GM23338 (cell line): ENCODE data around the gene ARAP1. TPM values are rescaled to one million over a fixed set of nuclear protein-coding genes. Genes with fewer than 3 reads are reported as not detected.
A peak's percentile ranks its signal among the peaks of the same experiment; 100 is the strongest.

Source experiments
- ATAC-seq: fragments of 200-7000 bp; cut with Tn5 transposase; 3 replicates; pipeline ENCODE4 v1.9.1; 2020
- DNase-seq: peaks from one replicate; pipeline ENCODE4 v3.0.0-alpha.2; 2015; ENCODE audit warnings: low spot score
- H2AFZ ChIP-seq: fragments of 200-600 bp; sonication (generic); 2 replicates; pipeline ENCODE4 v1.8.0; 2016; ENCODE audit warnings: antibody characterized with exemption, mild to moderate bottlenecking, moderate library complexity
- H3F3A ChIP-seq: fragments of 200-600 bp; sonication (generic); replicated peaks from 2 replicates; pipeline ENCODE4 v1.8.0; 2017; ENCODE audit warnings: antibody characterized with exemption, mixed run types, low read depth
- H3K27ac ChIP-seq: fragments of 200-600 bp; sonication (generic); 2 replicates; pipeline ENCODE4 v1.6.1; 2016; ENCODE audit warnings: low read depth
- H3K27me3 ChIP-seq: fragments of 200-600 bp; sonication (generic); 2 replicates; pipeline ENCODE4 v1.8.0; 2016; ENCODE audit warnings: mild to moderate bottlenecking, mixed run types, moderate library complexity; ENCODE audit not compliant: insufficient read depth
- H3K36me3 ChIP-seq: fragments of 200-600 bp; sonication (generic); 2 replicates; pipeline ENCODE4 v1.8.0; 2016; ENCODE audit warnings: mild to moderate bottlenecking; ENCODE audit not compliant: insufficient read depth
- H3K4me1 ChIP-seq: fragments of 200-600 bp; sonication (generic); 2 replicates; pipeline ENCODE4 v1.8.0; 2016; ENCODE audit warnings: mild to moderate bottlenecking, moderate library complexity; ENCODE audit not compliant: insufficient read depth
- H3K4me2 ChIP-seq: fragments of 200-600 bp; sonication (generic); 2 replicates; pipeline ENCODE4 v1.7.1; 2017; ENCODE audit warnings: mixed run types
- H3K4me3 ChIP-seq: fragments of 200-600 bp; sonication (generic); 2 replicates; pipeline ENCODE4 v1.6.1; 2016; ENCODE audit warnings: mixed run types
- H3K79me2 ChIP-seq: fragments of 200-600 bp; sonication (generic); replicated peaks from 2 replicates; pipeline ENCODE4 v1.8.0; 2017; ENCODE audit warnings: mild to moderate bottlenecking; ENCODE audit not compliant: insufficient read depth
- H3K9me2 ChIP-seq: fragments of 200-600 bp; sonication (generic); 2 replicates; pipeline ENCODE4 v1.8.0; 2017; ENCODE audit not compliant: insufficient read depth
- H4K20me1 ChIP-seq: fragments of 200-600 bp; sonication (generic); replicated peaks from 2 replicates; pipeline ENCODE4 v1.8.0; 2017; ENCODE audit warnings: mild to moderate bottlenecking; ENCODE audit not compliant: insufficient read depth
- H3K27ac Mint-ChIP-seq: 2 replicates; pipeline ENCODE4 v1.8.0; 2020; ENCODE audit warnings: inconsistent platforms, mild to moderate bottlenecking, moderate library complexity, mixed read lengths
- H3K27me3 Mint-ChIP-seq: 3 replicates; pipeline ENCODE4 v1.8.0; 2022; ENCODE audit warnings: low read depth, mild to moderate bottlenecking, moderate library complexity, mixed read lengths, inconsistent platforms; ENCODE audit not compliant: insufficient read depth, poor library complexity
- H3K36me3 Mint-ChIP-seq: 3 replicates; pipeline ENCODE4 v1.8.0; 2021; ENCODE audit warnings: low read depth, mild to moderate bottlenecking, inconsistent platforms, moderate library complexity, mixed read lengths
- H3K4me1 Mint-ChIP-seq: 3 replicates; pipeline ENCODE4 v1.8.0; 2020; ENCODE audit warnings: mild to moderate bottlenecking, inconsistent platforms, mixed read lengths
- H3K4me3 Mint-ChIP-seq: 3 replicates; pipeline ENCODE4 v1.8.0; 2021; ENCODE audit warnings: moderate library complexity, mild to moderate bottlenecking, inconsistent platforms, mixed read lengths
- H3K9me3 Mint-ChIP-seq: 3 replicates; pipeline ENCODE4 v1.8.0; 2020; ENCODE audit warnings: moderate library complexity, mild to moderate bottlenecking, inconsistent platforms, mixed read lengths
- CREB1 ChIP-seq: fragments of 250-450 bp; sonication (Bioruptor Pico); IDR thresholded peaks from 2 replicates; pipeline ENCODE4 v1.5.0; 2020; ENCODE audit warnings: low read depth, mild to moderate bottlenecking, moderate library complexity
- EZH2 ChIP-seq: fragments of 200-600 bp; sonication (generic); IDR thresholded peaks from one replicate; pipeline ENCODE4 v1.8.0; 2017; ENCODE audit warnings: antibody characterized with exemption, mild to moderate bottlenecking, low read depth; ENCODE audit not compliant: unreplicated experiment
- EZH2phosphoT487 ChIP-seq: fragments of 200-600 bp; sonication (generic); IDR thresholded peaks from one replicate; pipeline ENCODE4 v1.8.1; 2018; ENCODE audit warnings: antibody characterized with exemption; ENCODE audit not compliant: unreplicated experiment
- JUNB ChIP-seq: IDR thresholded peaks from one replicate; pipeline ENCODE4 v1.6.1; 2016; ENCODE audit warnings: antibody characterized with exemption; ENCODE audit not compliant: unreplicated experiment
- NANOG ChIP-seq: IDR thresholded peaks from 2 replicates; pipeline ENCODE4 v1.6.1; 2016; ENCODE audit warnings: antibody characterized with exemption, borderline replicate concordance
- POLR2AphosphoS5 ChIP-seq: IDR thresholded peaks from 2 replicates; pipeline ENCODE4 v1.6.1; 2016; ENCODE audit warnings: antibody characterized with exemption, low read depth
- STAT1 ChIP-seq: IDR thresholded peaks from one replicate; pipeline ENCODE4 v1.6.1; 2016; ENCODE audit warnings: antibody characterized with exemption; ENCODE audit not compliant: unreplicated experiment
- ZNF114 ChIP-seq: fragments of 250-450 bp; sonication (Bioruptor Pico); IDR thresholded peaks from 2 replicates; pipeline ENCODE4 v1.5.0; 2020; ENCODE audit warnings: mild to moderate bottlenecking, moderate library complexity
- ZNF331 ChIP-seq: fragments of 250-450 bp; sonication (Bioruptor Pico); IDR thresholded peaks from 2 replicates; pipeline ENCODE4 v1.5.0; 2020; ENCODE audit warnings: low read depth, mild to moderate bottlenecking, moderate library complexity
- polyA plus RNA-seq: library from polyadenylated mRNA; unstranded; fragments of >200 nt; fragmentation: Nextera tagmentation; extraction: Ambion mirVana; gene quantifications from 2 replicates; pipeline ENCODE4 v1.2.1, GENCODE V29; 2016
- total RNA-seq: library from RNA; depleted of rRNA; stranded (reverse); fragments of >200 nt; shearing (Covaris generic); gene quantifications from 2 replicates; pipeline ENCODE4 v1.2.3, GENCODE V29; 2014
- TF ChIP-seq, protein P1 (sequence below), 2 experiments: fragments of 200-600 bp in 1 of 2; sonication (generic) in 1 of 2; conservative IDR thresholded peaks; 2 replicates each; pipeline versions ENCODE4 v1.5.1 to v1.6.1; 2016 to 2017; ENCODE audit warnings: antibody characterized with exemption in 2 of 2, low read depth in 2 of 2, mild to moderate bottlenecking in 2 of 2, moderate library complexity in 1 of 2
- TF ChIP-seq, protein P2 (sequence below): IDR thresholded peaks from one replicate; pipeline ENCODE4 v1.6.1; 2018; ENCODE audit warnings: antibody characterized with exemption; ENCODE audit not compliant: unreplicated experiment
- TF ChIP-seq, protein P3 (sequence below): fragments of 250-450 bp; sonication (Bioruptor Pico); IDR thresholded peaks from 2 replicates; pipeline ENCODE4 v1.5.0; 2020; ENCODE audit warnings: mild to moderate bottlenecking, moderate library complexity
- TF ChIP-seq, protein P4 (sequence below): IDR thresholded peaks from 2 replicates; pipeline ENCODE4 v1.6.1; 2016; ENCODE audit warnings: antibody characterized with exemption

Gene ARAP1
- total and polyA plus RNA-seq, 2 experiments from 2014 or later: 24.5 to 116 TPM

DNA sequence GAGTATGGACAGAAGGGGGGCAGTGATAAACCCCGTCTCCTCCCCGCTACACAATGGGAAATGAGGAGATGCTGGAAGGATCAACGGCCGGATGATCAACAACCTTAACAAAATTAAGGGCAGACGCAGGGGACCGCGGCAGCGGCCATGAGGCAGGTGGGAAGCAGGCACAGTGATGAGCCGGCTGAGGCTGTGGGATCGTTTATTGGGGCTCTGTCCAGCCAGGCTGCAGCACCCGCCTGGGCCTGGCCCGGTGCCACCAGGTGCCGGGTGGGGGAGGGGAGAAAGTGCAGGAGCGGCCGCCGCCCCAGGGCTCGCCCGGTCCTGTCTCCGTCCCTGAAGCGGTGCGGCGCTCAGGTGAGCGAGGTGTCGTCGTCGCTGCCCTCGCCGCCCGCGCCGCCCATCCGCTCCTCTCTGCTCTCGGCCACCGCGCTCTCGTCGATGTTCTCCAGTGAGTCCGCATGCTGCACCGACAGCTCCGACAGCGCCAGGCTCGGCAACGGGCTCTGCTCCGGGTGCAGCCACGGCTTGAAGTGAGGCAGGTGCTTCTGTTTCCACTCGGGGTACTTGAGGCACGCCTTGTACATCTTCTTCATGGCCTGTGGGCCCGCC, 2.4 kb upstream of the ARAP1 start:
- Mint-ChIP-seq H3K27me3 (peaks cover 26% of the 10 kb centered on the region), H3K27ac (no peak overlapping the region), H3K4me3 (peak overlapping the region; percentile 16; the same call in 2 of the 3 replicates), H3K4me1 (peaks cover 33% of the 10 kb centered on the region), H3K9me3 (no peaks in the 10 kb centered on the region; the same call in 2 of the 3 replicates), H3K36me3 (peaks cover 3% of the 10 kb centered on the region; the same call in 2 of the 3 replicates)
- Histone ChIP-seq H3F3A (0 out of 2 replicates have a peak, but pooled peaks cover 3% of the 10 kb centered on the region), H3K9me2 (no peaks in the 10 kb centered on the region), H3K79me2 (peaks cover 23% of the 10 kb centered on the region), H3K36me3 (no peaks in the 10 kb centered on the region), H3K4me2 (peak overlapping the region; percentile 73), H3K27ac (no peak overlapping the region), H3K4me1 (peaks cover 30% of the 10 kb centered on the region), H3K4me3 (peak overlapping the region; percentile 45), H3K27me3 (peaks cover 19% of the 10 kb centered on the region), H2AFZ (peak overlapping the region; percentile 78; the same call in 1 of the 2 replicates), H4K20me1 (peaks cover 4% of the 10 kb centered on the region)
- ATAC-seq (peak; percentile 30), DNase-seq (peak; percentile 77)
- TF ChIP-seq ZNF331 (CRISPR knock-in tag) (no peak), STAT1 (no peak), POLR2AphosphoS5 (no peak), JUNB (no peak), EZH2phosphoT487 (no peak), EZH2 (no peak), CREB1 (CRISPR knock-in tag) (no peak), ZNF114 (no peak), NANOG (no peak)
- TF ChIP-seq, protein P1, sequence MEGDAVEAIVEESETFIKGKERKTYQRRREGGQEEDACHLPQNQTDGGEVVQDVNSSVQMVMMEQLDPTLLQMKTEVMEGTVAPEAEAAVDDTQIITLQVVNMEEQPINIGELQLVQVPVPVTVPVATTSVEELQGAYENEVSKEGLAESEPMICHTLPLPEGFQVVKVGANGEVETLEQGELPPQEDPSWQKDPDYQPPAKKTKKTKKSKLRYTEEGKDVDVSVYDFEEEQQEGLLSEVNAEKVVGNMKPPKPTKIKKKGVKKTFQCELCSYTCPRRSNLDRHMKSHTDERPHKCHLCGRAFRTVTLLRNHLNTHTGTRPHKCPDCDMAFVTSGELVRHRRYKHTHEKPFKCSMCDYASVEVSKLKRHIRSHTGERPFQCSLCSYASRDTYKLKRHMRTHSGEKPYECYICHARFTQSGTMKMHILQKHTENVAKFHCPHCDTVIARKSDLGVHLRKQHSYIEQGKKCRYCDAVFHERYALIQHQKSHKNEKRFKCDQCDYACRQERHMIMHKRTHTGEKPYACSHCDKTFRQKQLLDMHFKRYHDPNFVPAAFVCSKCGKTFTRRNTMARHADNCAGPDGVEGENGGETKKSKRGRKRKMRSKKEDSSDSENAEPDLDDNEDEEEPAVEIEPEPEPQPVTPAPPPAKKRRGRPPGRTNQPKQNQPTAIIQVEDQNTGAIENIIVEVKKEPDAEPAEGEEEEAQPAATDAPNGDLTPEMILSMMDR (conservative IDR thresholded peaks at IDR 0.05; ENCODE audit: low read depth in 2 of 2): no peak
- TF ChIP-seq, protein P2, sequence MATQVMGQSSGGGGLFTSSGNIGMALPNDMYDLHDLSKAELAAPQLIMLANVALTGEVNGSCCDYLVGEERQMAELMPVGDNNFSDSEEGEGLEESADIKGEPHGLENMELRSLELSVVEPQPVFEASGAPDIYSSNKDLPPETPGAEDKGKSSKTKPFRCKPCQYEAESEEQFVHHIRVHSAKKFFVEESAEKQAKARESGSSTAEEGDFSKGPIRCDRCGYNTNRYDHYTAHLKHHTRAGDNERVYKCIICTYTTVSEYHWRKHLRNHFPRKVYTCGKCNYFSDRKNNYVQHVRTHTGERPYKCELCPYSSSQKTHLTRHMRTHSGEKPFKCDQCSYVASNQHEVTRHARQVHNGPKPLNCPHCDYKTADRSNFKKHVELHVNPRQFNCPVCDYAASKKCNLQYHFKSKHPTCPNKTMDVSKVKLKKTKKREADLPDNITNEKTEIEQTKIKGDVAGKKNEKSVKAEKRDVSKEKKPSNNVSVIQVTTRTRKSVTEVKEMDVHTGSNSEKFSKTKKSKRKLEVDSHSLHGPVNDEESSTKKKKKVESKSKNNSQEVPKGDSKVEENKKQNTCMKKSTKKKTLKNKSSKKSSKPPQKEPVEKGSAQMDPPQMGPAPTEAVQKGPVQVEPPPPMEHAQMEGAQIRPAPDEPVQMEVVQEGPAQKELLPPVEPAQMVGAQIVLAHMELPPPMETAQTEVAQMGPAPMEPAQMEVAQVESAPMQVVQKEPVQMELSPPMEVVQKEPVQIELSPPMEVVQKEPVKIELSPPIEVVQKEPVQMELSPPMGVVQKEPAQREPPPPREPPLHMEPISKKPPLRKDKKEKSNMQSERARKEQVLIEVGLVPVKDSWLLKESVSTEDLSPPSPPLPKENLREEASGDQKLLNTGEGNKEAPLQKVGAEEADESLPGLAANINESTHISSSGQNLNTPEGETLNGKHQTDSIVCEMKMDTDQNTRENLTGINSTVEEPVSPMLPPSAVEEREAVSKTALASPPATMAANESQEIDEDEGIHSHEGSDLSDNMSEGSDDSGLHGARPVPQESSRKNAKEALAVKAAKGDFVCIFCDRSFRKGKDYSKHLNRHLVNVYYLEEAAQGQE: no peak
- TF ChIP-seq, protein P3, sequence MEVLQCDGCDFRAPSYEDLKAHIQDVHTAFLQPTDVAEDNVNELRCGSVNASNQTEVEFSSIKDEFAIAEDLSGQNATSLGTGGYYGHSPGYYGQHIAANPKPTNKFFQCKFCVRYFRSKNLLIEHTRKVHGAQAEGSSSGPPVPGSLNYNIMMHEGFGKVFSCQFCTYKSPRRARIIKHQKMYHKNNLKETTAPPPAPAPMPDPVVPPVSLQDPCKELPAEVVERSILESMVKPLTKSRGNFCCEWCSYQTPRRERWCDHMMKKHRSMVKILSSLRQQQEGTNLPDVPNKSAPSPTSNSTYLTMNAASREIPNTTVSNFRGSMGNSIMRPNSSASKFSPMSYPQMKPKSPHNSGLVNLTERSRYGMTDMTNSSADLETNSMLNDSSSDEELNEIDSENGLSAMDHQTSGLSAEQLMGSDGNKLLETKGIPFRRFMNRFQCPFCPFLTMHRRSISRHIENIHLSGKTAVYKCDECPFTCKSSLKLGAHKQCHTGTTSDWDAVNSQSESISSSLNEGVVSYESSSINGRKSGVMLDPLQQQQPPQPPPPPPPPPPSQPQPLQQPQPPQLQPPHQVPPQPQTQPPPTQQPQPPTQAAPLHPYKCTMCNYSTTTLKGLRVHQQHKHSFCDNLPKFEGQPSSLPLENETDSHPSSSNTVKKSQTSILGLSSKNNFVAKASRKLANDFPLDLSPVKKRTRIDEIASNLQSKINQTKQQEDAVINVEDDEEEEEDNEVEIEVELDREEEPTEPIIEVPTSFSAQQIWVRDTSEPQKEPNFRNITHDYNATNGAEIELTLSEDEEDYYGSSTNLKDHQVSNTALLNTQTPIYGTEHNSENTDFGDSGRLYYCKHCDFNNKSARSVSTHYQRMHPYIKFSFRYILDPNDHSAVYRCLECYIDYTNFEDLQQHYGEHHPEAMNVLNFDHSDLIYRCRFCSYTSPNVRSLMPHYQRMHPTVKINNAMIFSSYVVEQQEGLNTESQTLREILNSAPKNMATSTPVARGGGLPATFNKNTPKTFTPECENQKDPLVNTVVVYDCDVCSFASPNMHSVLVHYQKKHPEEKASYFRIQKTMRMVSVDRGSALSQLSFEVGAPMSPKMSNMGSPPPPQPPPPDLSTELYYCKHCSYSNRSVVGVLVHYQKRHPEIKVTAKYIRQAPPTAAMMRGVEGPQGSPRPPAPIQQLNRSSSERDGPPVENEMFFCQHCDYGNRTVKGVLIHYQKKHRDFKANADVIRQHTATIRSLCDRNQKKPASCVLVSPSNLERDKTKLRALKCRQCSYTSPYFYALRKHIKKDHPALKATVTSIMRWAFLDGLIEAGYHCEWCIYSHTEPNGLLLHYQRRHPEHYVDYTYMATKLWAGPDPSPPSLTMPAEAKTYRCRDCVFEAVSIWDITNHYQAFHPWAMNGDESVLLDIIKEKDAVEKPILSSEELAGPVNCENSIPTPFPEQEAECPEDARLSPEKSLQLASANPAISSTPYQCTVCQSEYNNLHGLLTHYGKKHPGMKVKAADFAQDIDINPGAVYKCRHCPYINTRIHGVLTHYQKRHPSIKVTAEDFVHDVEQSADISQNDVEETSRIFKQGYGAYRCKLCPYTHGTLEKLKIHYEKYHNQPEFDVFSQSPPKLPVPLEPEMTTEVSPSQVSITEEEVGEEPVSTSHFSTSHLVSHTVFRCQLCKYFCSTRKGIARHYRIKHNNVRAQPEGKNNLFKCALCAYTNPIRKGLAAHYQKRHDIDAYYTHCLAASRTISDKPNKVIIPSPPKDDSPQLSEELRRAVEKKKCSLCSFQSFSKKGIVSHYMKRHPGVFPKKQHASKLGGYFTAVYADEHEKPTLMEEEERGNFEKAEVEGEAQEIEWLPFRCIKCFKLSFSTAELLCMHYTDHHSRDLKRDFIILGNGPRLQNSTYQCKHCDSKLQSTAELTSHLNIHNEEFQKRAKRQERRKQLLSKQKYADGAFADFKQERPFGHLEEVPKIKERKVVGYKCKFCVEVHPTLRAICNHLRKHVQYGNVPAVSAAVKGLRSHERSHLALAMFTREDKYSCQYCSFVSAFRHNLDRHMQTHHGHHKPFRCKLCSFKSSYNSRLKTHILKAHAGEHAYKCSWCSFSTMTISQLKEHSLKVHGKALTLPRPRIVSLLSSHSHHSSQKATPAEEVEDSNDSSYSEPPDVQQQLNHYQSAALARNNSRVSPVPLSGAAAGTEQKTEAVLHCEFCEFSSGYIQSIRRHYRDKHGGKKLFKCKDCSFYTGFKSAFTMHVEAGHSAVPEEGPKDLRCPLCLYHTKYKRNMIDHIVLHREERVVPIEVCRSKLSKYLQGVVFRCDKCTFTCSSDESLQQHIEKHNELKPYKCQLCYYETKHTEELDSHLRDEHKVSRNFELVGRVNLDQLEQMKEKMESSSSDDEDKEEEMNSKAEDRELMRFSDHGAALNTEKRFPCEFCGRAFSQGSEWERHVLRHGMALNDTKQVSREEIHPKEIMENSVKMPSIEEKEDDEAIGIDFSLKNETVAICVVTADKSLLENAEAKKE (CRISPR knock-in tag): no peak
- TF ChIP-seq, protein P4, sequence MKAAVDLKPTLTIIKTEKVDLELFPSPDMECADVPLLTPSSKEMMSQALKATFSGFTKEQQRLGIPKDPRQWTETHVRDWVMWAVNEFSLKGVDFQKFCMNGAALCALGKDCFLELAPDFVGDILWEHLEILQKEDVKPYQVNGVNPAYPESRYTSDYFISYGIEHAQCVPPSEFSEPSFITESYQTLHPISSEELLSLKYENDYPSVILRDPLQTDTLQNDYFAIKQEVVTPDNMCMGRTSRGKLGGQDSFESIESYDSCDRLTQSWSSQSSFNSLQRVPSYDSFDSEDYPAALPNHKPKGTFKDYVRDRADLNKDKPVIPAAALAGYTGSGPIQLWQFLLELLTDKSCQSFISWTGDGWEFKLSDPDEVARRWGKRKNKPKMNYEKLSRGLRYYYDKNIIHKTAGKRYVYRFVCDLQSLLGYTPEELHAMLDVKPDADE: no peak; the same call in 1 of the 2 replicates
